Stimulated activated naive CD8-positive, alpha-beta T cell treated with anti-CD3 and anti-CD28 coated beads, Interleukin-15, amount 100 ng/mL, for 72 hours (primary cell): ENCODE results near the gene RBM42.
"Not testable (repeated sequence)": the region's sequence is repeated elsewhere in the genome, so short reads cannot be mapped to it uniquely, and the experiment has no call there.

ENCODE experiments used
- ATAC-seq: fragments of 150-1000 bp; cut with Tn5 transposase; 2 replicates; pipeline ENCODE4 v1.10.0; 2021; ENCODE audit warnings: mild to moderate bottlenecking, moderate library complexity
- DNase-seq, 2 donors: peaks; one replicate each; pipeline ENCODE4 v3.0.0; 2021 to 2022
- H3K27ac Mint-ChIP-seq, 2 donors: one replicate each; pipeline ENCODE4 v1.8.0; 2022; ENCODE audit warnings: mild to moderate bottlenecking in 2 of 2, mixed read lengths in 2 of 2, moderate library complexity in 2 of 2
- H3K27me3 Mint-ChIP-seq: one replicate; pipeline ENCODE4 v1.8.0; 2022; ENCODE audit warnings: mixed read lengths
- H3K4me1 Mint-ChIP-seq: one replicate; pipeline ENCODE4 v1.8.0; 2022; ENCODE audit warnings: mild to moderate bottlenecking, mixed read lengths
- H3K4me3 Mint-ChIP-seq, 2 donors: one replicate each; pipeline ENCODE4 v1.8.0; 2022; ENCODE audit warnings: mild to moderate bottlenecking in 2 of 2, mixed read lengths in 2 of 2, moderate library complexity in 1 of 2
- H3K9me3 Mint-ChIP-seq, 2 donors: one replicate each; pipeline ENCODE4 v1.8.0; 2022; ENCODE audit warnings: mixed read lengths in 2 of 2

Gene RBM42

DNA sequence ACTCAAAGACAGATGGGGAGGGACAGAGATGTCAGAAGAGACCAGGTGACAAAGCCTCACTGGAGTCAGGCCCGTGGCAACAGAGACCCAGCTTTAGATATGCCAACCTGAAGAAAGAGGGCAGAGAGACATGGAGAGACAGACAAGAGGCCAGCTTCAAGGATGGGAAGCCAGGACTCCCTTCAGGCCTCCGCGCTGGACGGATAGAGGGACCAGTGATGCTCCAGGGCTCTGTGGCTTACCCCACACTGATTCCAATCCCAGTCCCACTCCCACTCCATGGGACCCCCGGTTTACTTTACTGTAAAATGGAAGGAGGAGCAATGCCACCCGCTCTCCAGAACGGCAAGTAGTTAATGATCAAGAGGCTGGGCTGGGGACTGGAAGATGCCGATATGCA lies 11.0 kb downstream of the RBM42 start:
- ATAC-seq: no peak
- no peaks in the 10 kb centered on the region for H3K9me3 Mint-ChIP-seq
- no peak for DNase-seq
- no peaks in the 10 kb centered on the region for H3K27me3 Mint-ChIP-seq
- H3K27ac Mint-ChIP-seq: no peak overlapping the region
- no peak overlapping the region for H3K4me3 Mint-ChIP-seq
- peaks cover 34% of the 10 kb centered on the region for H3K4me1 Mint-ChIP-seq

DNA sequence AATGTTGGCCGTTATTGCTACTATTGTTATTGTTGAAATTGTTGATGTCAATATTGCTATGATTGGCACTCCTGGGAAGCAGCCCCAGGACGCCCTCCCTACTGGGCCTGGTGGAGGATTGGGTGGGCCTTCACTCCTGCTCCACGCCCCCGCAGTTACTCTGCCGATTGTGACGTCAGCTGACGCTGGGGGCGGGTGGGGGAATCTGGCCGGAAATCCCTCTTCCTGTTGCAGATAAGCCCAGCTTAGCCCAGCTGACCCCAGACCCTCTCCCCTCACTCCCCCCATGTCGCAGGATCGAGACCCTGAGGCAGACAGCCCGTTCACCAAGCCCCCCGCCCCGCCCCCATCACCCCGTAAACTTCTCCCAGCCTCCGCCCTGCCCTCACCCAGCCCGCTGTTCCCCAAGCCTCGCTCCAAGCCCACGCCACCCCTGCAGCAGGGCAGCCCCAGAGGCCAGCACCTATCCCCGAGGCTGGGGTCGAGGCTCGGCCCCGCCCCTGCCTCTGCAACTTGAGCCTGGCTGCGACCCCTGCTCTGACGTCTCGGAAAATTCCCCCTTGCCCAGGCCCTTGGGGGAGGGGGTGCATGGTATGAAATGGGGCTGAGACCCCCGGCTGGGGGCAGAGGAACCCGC lies 12.8 kb downstream of the RBM42 start, which contains the start of gene ETV2:
ETV2 (plus strand) TSS at position 231 of the 637 bp plus-strand sequence. CDS start 716 bp downstream, outside the sequence.
- peak; percentile 24 to 55 for DNase-seq
- ATAC-seq: no peak
- Mint-ChIP-seq H3K4me1 (peaks cover 44% of the 10 kb centered on the region), H3K4me3 (peak within 1 kb of the TSS; percentile 85 to 89), H3K27ac (peak within 1 kb of the TSS; percentile 57 to 86), H3K27me3 (no peaks in the 10 kb centered on the region), H3K9me3 (no peaks in the 10 kb centered on the region)

GRCh38 chr19:35642312-35642711 lies 13.5 kb downstream of the RBM42 start:
- no peaks in the 10 kb centered on the region for H3K27me3 Mint-ChIP-seq
- peak overlapping the region; percentile 57 to 86 for H3K27ac Mint-ChIP-seq
- peak overlapping the region; percentile 85 to 89 for H3K4me3 Mint-ChIP-seq
- ATAC-seq (no peak), DNase-seq (no peak)
- H3K4me1 Mint-ChIP-seq: peaks cover 44% of the 10 kb centered on the region
- H3K9me3 Mint-ChIP-seq: no peaks in the 10 kb centered on the region

DNA sequence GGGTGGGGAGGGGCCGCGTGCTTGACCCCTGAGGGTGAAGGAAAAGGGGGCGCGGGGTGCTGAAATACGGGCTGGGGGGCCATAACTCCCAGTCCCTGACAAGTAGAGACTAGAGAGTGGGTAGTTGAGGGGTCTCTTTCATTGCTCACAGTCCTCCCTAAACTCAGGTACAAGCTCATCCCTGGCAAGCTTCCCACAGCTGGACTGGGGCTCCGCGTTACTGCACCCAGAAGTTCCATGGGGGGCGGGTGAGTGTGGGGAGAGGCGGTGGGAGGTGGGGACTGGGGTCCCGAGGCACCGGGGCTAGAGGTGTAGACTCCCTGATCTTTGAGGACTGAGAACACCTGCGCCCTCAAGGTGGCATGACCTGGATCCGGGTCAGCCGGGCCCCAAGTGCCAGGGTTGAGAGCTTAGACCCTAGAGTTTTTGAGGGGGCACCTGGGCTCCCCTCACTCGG lies 14.0 kb downstream of the RBM42 start:
- Mint-ChIP-seq H3K27ac (no peak overlapping the region), H3K27me3 (no peaks in the 10 kb centered on the region), H3K4me1 (peaks cover 44% of the 10 kb centered on the region), H3K9me3 (no peaks in the 10 kb centered on the region), H3K4me3 (peak overlapping the region; percentile 85 to 89)
- ATAC-seq (no peak), DNase-seq (no peak)

- ATAC-seq: peak; percentile 61
- Mint-ChIP-seq H3K4me1 (peaks cover 44% of the 10 kb centered on the region), H3K27me3 (no peaks in the 10 kb centered on the region), H3K4me3 (peak overlapping the region; percentile 85 to 89), H3K27ac (peak overlapping the region; percentile 40 to 90), H3K9me3 (no peaks in the 10 kb centered on the region)
- peak; percentile 88 to 92 for DNase-seq
Observed at GRCh38 chr19:35643255-35644205, 14.7 kb downstream of the RBM42 start.

- ATAC-seq (peak; percentile 88), DNase-seq (peak; percentile 96 to 97)
- peak overlapping the region; percentile 85 to 89 for H3K4me3 Mint-ChIP-seq
- H3K9me3 Mint-ChIP-seq: no peaks in the 10 kb centered on the region
- no peaks in the 10 kb centered on the region for H3K27me3 Mint-ChIP-seq
- peaks cover 50% of the 10 kb centered on the region for H3K4me1 Mint-ChIP-seq
- H3K27ac Mint-ChIP-seq: peak overlapping the region; percentile 88 to 95
Observed at GRCh38 chr19:35644206-35644986, 15.6 kb downstream of the RBM42 start.

GRCh38 chr19:35644987-35645679 lies 16.3 kb downstream of the RBM42 start:
- H3K4me3 Mint-ChIP-seq: peak overlapping the region; percentile 85 to 89
- ATAC-seq (no peak), DNase-seq (peak; percentile 67 to 76)
- H3K4me1 Mint-ChIP-seq: peaks cover 57% of the 10 kb centered on the region
- H3K9me3 Mint-ChIP-seq: no peaks in the 10 kb centered on the region
- H3K27me3 Mint-ChIP-seq: no peaks in the 10 kb centered on the region
- peak overlapping the region; percentile 73 to 95 for H3K27ac Mint-ChIP-seq

DNA sequence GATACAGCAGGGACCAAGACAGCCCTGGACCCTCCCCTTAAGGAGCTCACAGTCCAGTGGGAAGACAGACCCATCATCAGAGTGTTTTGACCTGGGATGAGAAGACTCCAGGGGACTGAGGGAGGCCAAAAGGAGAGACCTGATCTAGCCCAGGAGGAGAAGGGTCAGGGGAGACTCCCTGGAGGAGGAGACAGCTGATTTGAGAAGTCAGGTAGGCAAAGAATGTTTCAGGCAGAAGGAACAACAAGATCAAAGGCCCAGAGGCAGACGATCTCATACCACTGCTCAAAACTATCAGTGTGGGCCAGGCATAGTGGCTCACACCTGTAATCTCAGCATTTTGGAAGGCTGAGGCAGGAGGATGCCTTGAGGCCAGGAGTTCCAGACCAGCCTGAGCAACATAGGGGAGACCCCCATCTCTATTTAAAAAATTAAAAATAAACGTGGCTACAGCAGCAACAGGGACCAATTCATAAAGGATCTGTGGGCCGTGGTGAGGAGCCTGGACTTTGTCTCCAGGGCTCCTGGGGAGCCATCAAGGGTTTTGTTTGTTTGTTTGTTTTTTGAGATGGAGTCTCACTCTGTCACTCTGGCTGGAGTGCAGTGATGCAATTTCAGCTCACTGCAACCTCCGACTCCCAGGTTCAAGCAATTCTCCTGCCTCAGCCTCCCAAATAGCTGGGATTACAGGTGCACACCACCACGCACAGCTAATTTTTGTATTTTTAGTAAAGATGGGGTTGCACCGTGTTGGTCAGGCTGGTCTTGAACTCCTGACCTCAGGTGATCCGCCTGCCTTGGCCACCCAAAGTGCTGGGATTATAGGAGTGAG lies 17.1 kb downstream of the RBM42 start:
- ATAC-seq (no peak), DNase-seq (no peak)
- Mint-ChIP-seq H3K27ac (no peak overlapping the region), H3K4me3 (peak overlapping the region; percentile 85 to 89), H3K27me3 (no peaks in the 10 kb centered on the region), H3K9me3 (no peaks in the 10 kb centered on the region), H3K4me1 (peaks cover 62% of the 10 kb centered on the region)

DNA sequence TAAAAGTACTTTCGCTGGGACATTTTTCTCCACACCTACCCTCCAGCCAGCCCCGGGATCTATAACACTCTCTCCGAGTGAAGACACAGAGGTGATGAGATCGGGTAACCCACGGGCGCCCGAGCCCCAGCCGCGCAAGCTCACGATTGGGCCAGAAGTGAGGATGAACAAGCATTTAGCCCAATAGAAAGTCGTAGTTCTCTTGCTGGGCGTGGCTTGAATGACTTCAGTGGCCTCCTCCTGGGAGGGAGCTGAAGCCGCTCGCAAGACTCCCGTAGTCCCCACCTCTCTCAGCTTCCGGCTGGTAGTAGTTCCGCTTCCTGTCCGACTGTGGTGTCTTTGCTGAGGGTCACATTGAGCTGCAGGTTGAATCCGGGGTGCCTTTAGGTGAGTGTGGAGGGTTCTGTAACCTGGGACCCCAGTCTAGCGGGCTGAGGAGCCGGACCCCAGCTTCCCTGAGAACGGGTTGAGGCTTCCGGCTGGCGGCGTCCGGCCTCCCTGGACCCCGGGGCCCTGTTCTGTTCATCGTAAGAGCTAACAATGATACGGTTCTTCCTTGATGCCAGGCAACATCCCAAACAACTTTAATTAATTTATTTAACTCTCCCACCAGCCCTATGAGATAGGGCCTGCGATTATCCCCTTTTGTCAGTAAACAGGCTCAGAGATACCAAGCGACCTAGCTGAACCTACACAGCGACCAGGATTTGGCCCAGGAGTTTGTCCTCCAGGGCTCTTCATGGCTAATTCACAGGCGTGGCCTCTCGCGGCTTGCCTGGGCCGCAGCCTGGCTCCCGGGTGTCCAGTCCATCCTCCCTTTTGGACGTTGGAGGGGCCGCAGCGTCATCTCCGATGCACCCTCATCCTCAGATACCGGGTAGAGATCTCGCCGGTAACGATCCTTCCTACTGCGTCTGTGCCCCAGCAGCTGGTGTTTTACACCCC lies 19.5 kb downstream of the RBM42 start, which contains the start of gene COX6B1:
COX6B1 (plus strand) TSS at position 307 of the 945 bp plus-strand sequence. CDS start 2,921 bp downstream, outside the sequence.
- Mint-ChIP-seq H3K27me3 (no peaks in the 10 kb centered on the region), H3K9me3 (no peaks in the 10 kb centered on the region), H3K4me3 (peak within 1 kb of the TSS; percentile 91 to 99), H3K27ac (peak within 1 kb of the TSS; percentile 96 to 97), H3K4me1 (peaks cover 52% of the 10 kb centered on the region)
- ATAC-seq (peak; percentile 77), DNase-seq (peak; percentile 88 to 95)

DNA sequence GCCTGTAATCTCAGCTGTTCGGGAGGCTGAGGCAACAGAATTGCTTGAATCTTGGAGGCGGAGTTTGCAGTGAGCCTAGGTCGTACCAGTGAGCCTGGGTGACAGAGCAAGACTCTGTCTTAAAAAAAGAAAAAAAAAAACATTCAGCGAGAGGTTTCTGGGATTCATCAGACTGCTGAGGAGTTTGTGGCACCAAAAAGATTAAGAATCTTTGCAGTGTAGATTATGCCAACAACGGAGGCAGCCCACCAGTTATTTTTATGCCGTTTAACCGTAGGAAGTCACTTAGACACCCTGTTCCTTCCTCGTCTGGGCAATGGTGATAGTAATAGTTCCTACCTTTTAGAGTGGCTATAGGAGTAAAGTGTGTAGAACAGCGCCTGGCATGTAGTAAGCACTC lies 21.7 kb downstream of the RBM42 start:
- ATAC-seq (no peak), DNase-seq (no peak)
- Mint-ChIP-seq H3K4me3 (no peak overlapping the region), H3K27me3 (no peaks in the 10 kb centered on the region), H3K4me1 (peaks cover 35% of the 10 kb centered on the region), H3K9me3 (no peaks in the 10 kb centered on the region), H3K27ac (no peak overlapping the region)

DNA sequence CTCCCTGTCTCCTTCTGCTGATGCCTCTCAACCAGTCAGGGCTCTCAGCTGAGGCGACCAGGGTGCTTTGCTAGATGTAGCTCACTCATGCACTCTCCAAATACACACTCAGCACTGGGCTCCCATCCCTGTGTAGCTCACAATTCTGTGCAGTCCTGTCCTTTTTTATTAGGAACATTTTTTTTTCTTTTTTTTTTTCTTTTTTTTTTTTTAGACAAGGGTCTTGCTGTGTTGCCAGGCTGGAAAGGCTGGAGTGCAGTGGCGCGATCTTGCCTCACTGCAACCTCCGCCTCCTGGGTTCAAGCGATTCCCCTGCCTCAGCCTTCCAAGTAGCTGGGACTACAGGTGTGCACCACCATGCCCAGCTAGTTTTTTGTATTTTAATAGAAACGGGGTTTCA lies 26.0 kb downstream of the RBM42 start:
- H3K27ac Mint-ChIP-seq: peak overlapping the region in 1 of 2 donors; percentile 79
- H3K9me3 Mint-ChIP-seq, H3K4me3 Mint-ChIP-seq, DNase-seq, H3K27me3 Mint-ChIP-seq, ATAC-seq: not testable (repeated sequence)
- H3K4me1 Mint-ChIP-seq: peaks cover 21% of the 10 kb centered on the region

DNA sequence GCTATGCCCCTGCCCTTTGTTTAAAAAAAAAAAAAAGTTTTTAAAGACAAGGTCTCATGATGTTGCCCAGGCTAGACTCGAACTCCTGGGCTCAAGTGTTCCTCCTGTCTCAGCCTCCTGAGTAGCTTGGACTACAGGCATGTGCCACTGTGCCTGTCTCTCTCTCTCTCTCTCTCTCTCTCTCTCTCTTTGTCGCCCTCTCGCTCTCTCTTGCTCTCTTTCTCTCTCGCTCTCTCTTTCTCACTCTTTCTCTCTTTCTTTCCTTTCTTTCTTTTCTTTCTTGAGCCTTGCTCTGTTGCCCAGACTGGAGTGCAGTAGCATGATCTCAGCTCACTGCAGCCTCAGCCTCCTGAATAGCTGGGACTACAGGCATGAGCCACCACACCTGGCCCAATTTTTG lies 26.8 kb downstream of the RBM42 start:
- no peak for DNase-seq
- Mint-ChIP-seq H3K9me3 (no peaks in the 10 kb centered on the region), H3K27ac (peak overlapping the region in 1 of 2 donors; percentile 34), H3K4me1 (peaks cover 14% of the 10 kb centered on the region), H3K27me3 (no peaks in the 10 kb centered on the region), H3K4me3 (no peak overlapping the region)
- no peak for ATAC-seq

GRCh38 chr19:35656700-35657099 lies 27.9 kb downstream of the RBM42 start:
- H3K4me3 Mint-ChIP-seq: no peak overlapping the region
- H3K4me1 Mint-ChIP-seq: peaks cover 6% of the 10 kb centered on the region
- H3K27me3 Mint-ChIP-seq: no peaks in the 10 kb centered on the region
- no peaks in the 10 kb centered on the region for H3K9me3 Mint-ChIP-seq
- H3K27ac Mint-ChIP-seq: no peak overlapping the region
- ATAC-seq (no peak), DNase-seq (no peak)
